GM23338 (cell line): ENCODE results near the gene STIM1.

Experiments
- CREB1 ChIP-seq: fragments of 250-450 bp; sonication (Bioruptor Pico); IDR thresholded peaks from 2 replicates; pipeline ENCODE4 v1.5.0; 2020; ENCODE audit warnings: low read depth, mild to moderate bottlenecking, moderate library complexity
- CTCF ChIP-seq, 2 experiments: fragments of 200-600 bp in 1 of 2; sonication (generic) in 1 of 2; conservative IDR thresholded peaks; 2 replicates each; pipeline versions ENCODE4 v1.5.1 to v1.6.1; 2016 to 2017; ENCODE audit warnings: antibody characterized with exemption in 2 of 2, low read depth in 2 of 2, mild to moderate bottlenecking in 2 of 2, moderate library complexity in 1 of 2
- ETS1 ChIP-seq: IDR thresholded peaks from 2 replicates; pipeline ENCODE4 v1.6.1; 2016; ENCODE audit warnings: antibody characterized with exemption
- EZH2 ChIP-seq: fragments of 200-600 bp; sonication (generic); IDR thresholded peaks from one replicate; pipeline ENCODE4 v1.8.0; 2017; ENCODE audit warnings: antibody characterized with exemption, mild to moderate bottlenecking, low read depth; ENCODE audit not compliant: unreplicated experiment
- EZH2phosphoT487 ChIP-seq: fragments of 200-600 bp; sonication (generic); IDR thresholded peaks from one replicate; pipeline ENCODE4 v1.8.1; 2018; ENCODE audit warnings: antibody characterized with exemption; ENCODE audit not compliant: unreplicated experiment
- JUNB ChIP-seq: IDR thresholded peaks from one replicate; pipeline ENCODE4 v1.6.1; 2016; ENCODE audit warnings: antibody characterized with exemption; ENCODE audit not compliant: unreplicated experiment
- NANOG ChIP-seq: IDR thresholded peaks from 2 replicates; pipeline ENCODE4 v1.6.1; 2016; ENCODE audit warnings: antibody characterized with exemption, borderline replicate concordance
- POLR2AphosphoS5 ChIP-seq: IDR thresholded peaks from 2 replicates; pipeline ENCODE4 v1.6.1; 2016; ENCODE audit warnings: antibody characterized with exemption, low read depth
- STAT1 ChIP-seq: IDR thresholded peaks from one replicate; pipeline ENCODE4 v1.6.1; 2016; ENCODE audit warnings: antibody characterized with exemption; ENCODE audit not compliant: unreplicated experiment
- ZNF114 ChIP-seq: fragments of 250-450 bp; sonication (Bioruptor Pico); IDR thresholded peaks from 2 replicates; pipeline ENCODE4 v1.5.0; 2020; ENCODE audit warnings: mild to moderate bottlenecking, moderate library complexity
- ZNF331 ChIP-seq: fragments of 250-450 bp; sonication (Bioruptor Pico); IDR thresholded peaks from 2 replicates; pipeline ENCODE4 v1.5.0; 2020; ENCODE audit warnings: low read depth, mild to moderate bottlenecking, moderate library complexity
- TF ChIP-seq, protein P1 (sequence below): IDR thresholded peaks from one replicate; pipeline ENCODE4 v1.6.1; 2018; ENCODE audit warnings: antibody characterized with exemption; ENCODE audit not compliant: unreplicated experiment
- TF ChIP-seq, protein P2 (sequence below): fragments of 250-450 bp; sonication (Bioruptor Pico); IDR thresholded peaks from 2 replicates; pipeline ENCODE4 v1.5.0; 2020; ENCODE audit warnings: mild to moderate bottlenecking, moderate library complexity

DNA sequence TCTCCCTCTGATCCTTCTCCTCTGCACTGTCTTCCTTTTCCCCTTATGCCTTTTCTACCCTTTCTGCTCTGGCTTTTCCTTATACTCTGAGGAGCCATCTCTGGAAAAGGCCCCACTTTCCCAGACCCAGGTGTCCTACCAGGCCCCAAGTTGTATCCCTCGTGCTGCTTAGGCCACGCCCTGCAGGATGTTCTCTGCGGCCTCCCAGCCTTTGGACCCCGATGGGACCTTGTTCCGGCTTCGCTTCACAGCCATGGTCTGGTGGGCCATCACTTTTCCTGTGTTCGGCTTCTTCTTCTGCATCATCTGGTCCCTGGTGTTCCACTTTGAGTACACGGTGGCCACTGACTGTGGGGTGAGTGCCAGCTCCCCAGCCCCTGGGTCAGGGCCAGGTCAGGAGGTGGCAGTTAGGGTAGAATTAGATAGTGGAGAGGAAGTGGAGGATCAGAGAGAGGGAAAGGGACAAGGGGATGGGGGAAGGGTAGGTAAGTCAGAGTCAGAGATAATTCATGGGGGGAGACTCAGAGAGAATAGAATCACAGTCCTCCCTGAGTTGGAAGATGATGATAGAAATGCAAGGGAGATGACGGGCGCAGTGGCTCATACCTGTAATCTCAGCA lies 38.2 kb upstream of the STIM1 start:
- no peak for TF ChIP-seq CTCF (conservative IDR thresholded peaks at IDR 0.05; ENCODE audit: low read depth in 2 of 2)
- TF ChIP-seq EZH2, result no peak
- TF ChIP-seq EZH2phosphoT487, result no peak
- TF ChIP-seq POLR2AphosphoS5, result no peak
- TF ChIP-seq CREB1, result no peak
- TF ChIP-seq, protein P1, sequence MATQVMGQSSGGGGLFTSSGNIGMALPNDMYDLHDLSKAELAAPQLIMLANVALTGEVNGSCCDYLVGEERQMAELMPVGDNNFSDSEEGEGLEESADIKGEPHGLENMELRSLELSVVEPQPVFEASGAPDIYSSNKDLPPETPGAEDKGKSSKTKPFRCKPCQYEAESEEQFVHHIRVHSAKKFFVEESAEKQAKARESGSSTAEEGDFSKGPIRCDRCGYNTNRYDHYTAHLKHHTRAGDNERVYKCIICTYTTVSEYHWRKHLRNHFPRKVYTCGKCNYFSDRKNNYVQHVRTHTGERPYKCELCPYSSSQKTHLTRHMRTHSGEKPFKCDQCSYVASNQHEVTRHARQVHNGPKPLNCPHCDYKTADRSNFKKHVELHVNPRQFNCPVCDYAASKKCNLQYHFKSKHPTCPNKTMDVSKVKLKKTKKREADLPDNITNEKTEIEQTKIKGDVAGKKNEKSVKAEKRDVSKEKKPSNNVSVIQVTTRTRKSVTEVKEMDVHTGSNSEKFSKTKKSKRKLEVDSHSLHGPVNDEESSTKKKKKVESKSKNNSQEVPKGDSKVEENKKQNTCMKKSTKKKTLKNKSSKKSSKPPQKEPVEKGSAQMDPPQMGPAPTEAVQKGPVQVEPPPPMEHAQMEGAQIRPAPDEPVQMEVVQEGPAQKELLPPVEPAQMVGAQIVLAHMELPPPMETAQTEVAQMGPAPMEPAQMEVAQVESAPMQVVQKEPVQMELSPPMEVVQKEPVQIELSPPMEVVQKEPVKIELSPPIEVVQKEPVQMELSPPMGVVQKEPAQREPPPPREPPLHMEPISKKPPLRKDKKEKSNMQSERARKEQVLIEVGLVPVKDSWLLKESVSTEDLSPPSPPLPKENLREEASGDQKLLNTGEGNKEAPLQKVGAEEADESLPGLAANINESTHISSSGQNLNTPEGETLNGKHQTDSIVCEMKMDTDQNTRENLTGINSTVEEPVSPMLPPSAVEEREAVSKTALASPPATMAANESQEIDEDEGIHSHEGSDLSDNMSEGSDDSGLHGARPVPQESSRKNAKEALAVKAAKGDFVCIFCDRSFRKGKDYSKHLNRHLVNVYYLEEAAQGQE, result no peak
- TF ChIP-seq ETS1, result no peak
- no peak for TF ChIP-seq NANOG
- TF ChIP-seq ZNF114 (CRISPR knock-in tag), result no peak
- TF ChIP-seq JUNB, result no peak
- TF ChIP-seq STAT1, result no peak
- TF ChIP-seq, protein P2, sequence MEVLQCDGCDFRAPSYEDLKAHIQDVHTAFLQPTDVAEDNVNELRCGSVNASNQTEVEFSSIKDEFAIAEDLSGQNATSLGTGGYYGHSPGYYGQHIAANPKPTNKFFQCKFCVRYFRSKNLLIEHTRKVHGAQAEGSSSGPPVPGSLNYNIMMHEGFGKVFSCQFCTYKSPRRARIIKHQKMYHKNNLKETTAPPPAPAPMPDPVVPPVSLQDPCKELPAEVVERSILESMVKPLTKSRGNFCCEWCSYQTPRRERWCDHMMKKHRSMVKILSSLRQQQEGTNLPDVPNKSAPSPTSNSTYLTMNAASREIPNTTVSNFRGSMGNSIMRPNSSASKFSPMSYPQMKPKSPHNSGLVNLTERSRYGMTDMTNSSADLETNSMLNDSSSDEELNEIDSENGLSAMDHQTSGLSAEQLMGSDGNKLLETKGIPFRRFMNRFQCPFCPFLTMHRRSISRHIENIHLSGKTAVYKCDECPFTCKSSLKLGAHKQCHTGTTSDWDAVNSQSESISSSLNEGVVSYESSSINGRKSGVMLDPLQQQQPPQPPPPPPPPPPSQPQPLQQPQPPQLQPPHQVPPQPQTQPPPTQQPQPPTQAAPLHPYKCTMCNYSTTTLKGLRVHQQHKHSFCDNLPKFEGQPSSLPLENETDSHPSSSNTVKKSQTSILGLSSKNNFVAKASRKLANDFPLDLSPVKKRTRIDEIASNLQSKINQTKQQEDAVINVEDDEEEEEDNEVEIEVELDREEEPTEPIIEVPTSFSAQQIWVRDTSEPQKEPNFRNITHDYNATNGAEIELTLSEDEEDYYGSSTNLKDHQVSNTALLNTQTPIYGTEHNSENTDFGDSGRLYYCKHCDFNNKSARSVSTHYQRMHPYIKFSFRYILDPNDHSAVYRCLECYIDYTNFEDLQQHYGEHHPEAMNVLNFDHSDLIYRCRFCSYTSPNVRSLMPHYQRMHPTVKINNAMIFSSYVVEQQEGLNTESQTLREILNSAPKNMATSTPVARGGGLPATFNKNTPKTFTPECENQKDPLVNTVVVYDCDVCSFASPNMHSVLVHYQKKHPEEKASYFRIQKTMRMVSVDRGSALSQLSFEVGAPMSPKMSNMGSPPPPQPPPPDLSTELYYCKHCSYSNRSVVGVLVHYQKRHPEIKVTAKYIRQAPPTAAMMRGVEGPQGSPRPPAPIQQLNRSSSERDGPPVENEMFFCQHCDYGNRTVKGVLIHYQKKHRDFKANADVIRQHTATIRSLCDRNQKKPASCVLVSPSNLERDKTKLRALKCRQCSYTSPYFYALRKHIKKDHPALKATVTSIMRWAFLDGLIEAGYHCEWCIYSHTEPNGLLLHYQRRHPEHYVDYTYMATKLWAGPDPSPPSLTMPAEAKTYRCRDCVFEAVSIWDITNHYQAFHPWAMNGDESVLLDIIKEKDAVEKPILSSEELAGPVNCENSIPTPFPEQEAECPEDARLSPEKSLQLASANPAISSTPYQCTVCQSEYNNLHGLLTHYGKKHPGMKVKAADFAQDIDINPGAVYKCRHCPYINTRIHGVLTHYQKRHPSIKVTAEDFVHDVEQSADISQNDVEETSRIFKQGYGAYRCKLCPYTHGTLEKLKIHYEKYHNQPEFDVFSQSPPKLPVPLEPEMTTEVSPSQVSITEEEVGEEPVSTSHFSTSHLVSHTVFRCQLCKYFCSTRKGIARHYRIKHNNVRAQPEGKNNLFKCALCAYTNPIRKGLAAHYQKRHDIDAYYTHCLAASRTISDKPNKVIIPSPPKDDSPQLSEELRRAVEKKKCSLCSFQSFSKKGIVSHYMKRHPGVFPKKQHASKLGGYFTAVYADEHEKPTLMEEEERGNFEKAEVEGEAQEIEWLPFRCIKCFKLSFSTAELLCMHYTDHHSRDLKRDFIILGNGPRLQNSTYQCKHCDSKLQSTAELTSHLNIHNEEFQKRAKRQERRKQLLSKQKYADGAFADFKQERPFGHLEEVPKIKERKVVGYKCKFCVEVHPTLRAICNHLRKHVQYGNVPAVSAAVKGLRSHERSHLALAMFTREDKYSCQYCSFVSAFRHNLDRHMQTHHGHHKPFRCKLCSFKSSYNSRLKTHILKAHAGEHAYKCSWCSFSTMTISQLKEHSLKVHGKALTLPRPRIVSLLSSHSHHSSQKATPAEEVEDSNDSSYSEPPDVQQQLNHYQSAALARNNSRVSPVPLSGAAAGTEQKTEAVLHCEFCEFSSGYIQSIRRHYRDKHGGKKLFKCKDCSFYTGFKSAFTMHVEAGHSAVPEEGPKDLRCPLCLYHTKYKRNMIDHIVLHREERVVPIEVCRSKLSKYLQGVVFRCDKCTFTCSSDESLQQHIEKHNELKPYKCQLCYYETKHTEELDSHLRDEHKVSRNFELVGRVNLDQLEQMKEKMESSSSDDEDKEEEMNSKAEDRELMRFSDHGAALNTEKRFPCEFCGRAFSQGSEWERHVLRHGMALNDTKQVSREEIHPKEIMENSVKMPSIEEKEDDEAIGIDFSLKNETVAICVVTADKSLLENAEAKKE (CRISPR knock-in tag), result no peak
- no peak for TF ChIP-seq ZNF331 (CRISPR knock-in tag)
